ENCODE data around the gene FOXP1.

FOXP1 gene

GRCh38 chr3:71585131-71585530, 1.6 kb upstream of the FOXP1 start:
- peak; percentile 38 for DNase-seq (ENCODE audit: low read depth, low spot score)
- peak overlapping the region; percentile 95 for H3K4me3 ChIP-seq (ENCODE audit: low read depth, low read length)
- in situ Hi-C loops (cut with HindIII; ENCODE audit: low sequenced_read_pairs) = no loop called here
- TF ChIP-seq, protein P1, sequence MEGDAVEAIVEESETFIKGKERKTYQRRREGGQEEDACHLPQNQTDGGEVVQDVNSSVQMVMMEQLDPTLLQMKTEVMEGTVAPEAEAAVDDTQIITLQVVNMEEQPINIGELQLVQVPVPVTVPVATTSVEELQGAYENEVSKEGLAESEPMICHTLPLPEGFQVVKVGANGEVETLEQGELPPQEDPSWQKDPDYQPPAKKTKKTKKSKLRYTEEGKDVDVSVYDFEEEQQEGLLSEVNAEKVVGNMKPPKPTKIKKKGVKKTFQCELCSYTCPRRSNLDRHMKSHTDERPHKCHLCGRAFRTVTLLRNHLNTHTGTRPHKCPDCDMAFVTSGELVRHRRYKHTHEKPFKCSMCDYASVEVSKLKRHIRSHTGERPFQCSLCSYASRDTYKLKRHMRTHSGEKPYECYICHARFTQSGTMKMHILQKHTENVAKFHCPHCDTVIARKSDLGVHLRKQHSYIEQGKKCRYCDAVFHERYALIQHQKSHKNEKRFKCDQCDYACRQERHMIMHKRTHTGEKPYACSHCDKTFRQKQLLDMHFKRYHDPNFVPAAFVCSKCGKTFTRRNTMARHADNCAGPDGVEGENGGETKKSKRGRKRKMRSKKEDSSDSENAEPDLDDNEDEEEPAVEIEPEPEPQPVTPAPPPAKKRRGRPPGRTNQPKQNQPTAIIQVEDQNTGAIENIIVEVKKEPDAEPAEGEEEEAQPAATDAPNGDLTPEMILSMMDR (IDR thresholded peaks at IDR 0.05; ENCODE audit: low read depth, low read length) = no peak

DNA sequence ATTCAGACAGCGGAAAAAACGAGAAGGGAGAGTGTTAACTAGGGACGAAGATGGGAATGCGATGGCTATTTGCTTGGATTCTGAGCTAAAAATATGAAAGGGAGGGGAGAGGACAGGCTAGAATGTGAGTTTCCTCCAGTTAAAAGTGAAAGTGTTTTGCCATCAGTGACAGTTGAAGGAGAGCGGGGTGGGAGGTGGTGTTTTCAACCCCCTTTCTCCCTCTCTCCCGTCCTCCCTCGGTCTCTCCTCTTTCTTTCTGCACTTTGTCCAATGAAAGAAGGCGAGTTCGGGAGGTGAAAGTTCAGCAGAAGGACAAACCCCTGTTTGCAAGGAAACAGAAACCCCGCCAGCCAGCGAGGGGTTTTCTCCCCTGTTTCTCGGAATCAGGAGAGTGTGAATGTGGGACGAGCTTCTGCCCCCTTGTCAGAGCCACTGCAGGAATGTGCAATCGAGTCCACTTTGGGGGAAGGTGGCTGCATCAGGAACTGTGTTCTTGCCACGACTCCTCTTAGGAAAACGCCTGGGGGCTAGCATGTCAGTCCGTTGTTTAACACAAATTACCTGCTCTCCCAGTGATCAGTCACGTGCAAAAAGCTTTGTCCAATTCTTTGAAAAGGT, 975 bp upstream of the FOXP1 start:
- TF ChIP-seq, protein P1 (IDR thresholded peaks at IDR 0.05; ENCODE audit: low read depth, low read length) = no peak
- H3K4me3 ChIP-seq (ENCODE audit: low read depth, low read length) = peak overlapping the region; percentile 95
- peak; percentile 69 for DNase-seq (ENCODE audit: low read depth, low spot score)
- in situ Hi-C loops (cut with HindIII; ENCODE audit: low sequenced_read_pairs) = no loop called here

- in situ Hi-C loops (cut with HindIII; ENCODE audit: low sequenced_read_pairs) = no loop called here
- peak; percentile 76 for DNase-seq (ENCODE audit: low read depth, low spot score)
- TF ChIP-seq, protein P1 (IDR thresholded peaks at IDR 0.05; ENCODE audit: low read depth, low read length) = no peak
- H3K4me3 ChIP-seq (ENCODE audit: low read depth, low read length) = peak overlapping the region; percentile 95
Observed at GRCh38 chr3:71582612-71583565, 639 bp downstream of the FOXP1 start.

DNA sequence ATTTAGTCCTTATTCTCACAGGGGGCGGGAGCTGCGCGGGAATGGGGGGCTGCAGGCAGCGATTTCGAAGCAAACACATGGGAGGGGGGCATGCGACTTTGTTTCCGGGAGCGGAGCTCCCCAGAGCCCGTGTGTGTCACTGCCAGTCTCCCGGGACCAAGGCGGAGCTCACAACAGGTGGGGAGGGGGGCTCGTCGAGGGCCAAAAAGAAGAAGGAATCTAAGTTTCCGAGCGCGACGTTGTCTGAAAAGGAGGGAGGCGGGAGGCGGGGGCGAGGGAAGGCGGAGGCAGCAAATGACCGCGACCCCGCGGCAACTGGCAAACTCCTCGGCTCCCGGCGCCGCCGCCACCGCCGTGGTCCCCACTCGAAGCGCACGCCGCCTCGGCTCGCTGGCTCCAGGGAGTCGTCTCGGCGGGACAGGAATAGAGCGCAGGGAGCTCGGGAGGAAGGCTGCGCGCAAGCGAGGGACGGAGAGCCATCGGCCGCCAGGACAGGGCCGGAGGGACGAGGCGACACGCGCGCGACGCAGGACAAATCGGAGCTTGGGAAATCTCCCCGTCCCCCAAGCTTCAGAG, 1.4 kb downstream of the FOXP1 start:
- in situ Hi-C loops (cut with HindIII; ENCODE audit: low sequenced_read_pairs) = no loop called here
- H3K4me3 ChIP-seq (ENCODE audit: low read depth, low read length) = peak overlapping the region; percentile 95
- peak; percentile 78 for DNase-seq (ENCODE audit: low read depth, low spot score)

DNA sequence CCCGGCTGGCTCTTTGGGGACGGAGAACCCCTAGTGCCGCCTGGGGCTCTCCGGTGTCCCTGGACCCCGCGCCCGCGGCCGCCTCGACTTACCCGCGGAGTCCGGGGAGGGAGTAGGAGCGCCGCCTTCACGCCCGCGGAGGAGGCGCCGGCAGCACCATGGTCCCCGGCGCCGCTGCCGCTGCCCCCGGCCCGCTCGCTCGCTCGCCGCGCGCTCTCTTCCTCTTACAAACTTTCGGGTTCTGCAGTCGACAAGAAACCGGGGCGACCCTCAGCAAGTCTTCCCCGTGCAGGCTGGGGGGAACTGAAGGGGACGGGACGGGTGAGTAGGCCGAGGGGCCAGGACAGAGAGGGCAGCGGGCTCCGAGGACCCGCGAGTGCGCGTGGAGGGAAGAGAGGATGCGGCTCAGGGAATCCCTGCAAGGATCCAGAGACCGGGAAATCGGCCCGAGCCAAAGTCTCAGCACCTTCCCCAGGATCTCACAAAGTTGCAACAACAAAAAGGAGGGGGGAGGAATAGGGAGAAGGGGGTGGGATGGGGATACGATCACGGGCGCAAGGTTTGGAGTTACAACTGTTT, 2.0 kb downstream of the FOXP1 start:
- in situ Hi-C loops (cut with HindIII; ENCODE audit: low sequenced_read_pairs) = no loop called here
- peak overlapping the region; percentile 95 for H3K4me3 ChIP-seq (ENCODE audit: low read depth, low read length)
- TF ChIP-seq, protein P1 (IDR thresholded peaks at IDR 0.05; ENCODE audit: low read depth, low read length) = no peak
- peak; percentile 29 for DNase-seq (ENCODE audit: low read depth, low spot score)

More for the DNA sequence above, 1.4 kb downstream of the FOXP1 start:
- TF ChIP-seq, protein P1 (IDR thresholded peaks at IDR 0.05; ENCODE audit: low read depth, low read length) = no peak

All from astrocyte of the spinal cord (primary cell).